ENCODE data around the gene B9D1.

The B9D1 gene

DNA sequence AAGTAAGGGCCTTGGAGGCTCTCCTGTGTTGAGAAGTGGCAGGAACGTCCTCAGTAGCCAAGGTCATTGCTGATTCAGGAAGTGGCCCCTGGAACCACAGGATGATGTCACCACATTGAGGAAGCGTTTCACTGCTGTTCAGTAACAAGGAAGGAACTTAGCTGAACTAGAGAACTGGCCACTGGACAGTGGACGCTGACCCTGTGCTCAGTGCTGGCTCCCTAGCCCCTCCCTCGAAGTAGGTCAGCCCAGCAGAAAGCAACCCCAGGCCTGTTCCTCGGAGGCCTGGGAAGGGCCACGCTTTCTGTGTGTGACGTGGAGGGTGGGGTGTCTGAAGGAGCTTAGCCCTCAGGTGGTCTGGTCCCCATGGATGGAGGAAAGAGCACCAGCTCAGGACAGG, 58.3 kb downstream of the B9D1 start:
- H3K4me1 ChIP-seq (ENCODE audit: control insufficient read depth, insufficient read depth, low read length), result peaks cover 10% of the 10 kb centered on the region
- H3K36me3 ChIP-seq (ENCODE audit: control insufficient read depth, insufficient read depth, low read length), result no peaks in the 10 kb centered on the region
- no peaks in the 10 kb centered on the region for H3K9me3 ChIP-seq (ENCODE audit: control insufficient read depth, low read length)
- no peak overlapping the region for H3K27ac ChIP-seq (ENCODE audit: insufficient read depth, low read depth, low read length, poor library complexity, severe bottlenecking)
- no peak overlapping the region for H3K4me3 ChIP-seq (ENCODE audit: insufficient read depth, low read depth, low read length)
- no peaks in the 10 kb centered on the region for H3K27me3 ChIP-seq (ENCODE audit: control insufficient read depth, insufficient read depth, low read length, poor library complexity, severe bottlenecking)
- 94 to 95% methylated on average over 7 of the region's 7 CpGs for WGBS, 2 experiments

DNA sequence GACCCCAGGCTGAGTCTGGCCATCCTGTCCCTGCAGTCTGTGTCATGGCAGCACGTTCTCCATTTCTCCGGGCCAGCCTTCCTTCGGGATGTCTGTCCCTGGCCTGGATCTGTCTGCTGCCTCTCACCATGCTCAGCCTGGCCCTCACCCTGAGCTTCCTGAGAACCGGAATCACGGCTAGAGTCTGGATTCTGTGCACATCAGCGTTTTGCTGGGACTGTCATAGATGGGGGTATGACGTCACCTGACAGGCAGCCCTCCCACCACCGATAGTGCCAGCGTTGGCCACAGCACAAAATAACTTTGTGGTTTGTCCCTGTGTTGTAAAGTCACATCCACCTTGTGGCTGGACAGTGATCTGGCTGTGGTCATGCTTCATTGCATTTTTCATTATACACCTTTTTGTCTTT, 59.2 kb downstream of the B9D1 start:
- Histone ChIP-seq H3K4me1 (ENCODE audit: control insufficient read depth, insufficient read depth, low read length) (peaks cover 18% of the 10 kb centered on the region), H3K27ac (ENCODE audit: insufficient read depth, low read depth, low read length, poor library complexity, severe bottlenecking) (no peak overlapping the region), H3K4me3 (ENCODE audit: insufficient read depth, low read depth, low read length) (no peak overlapping the region), H3K36me3 (ENCODE audit: control insufficient read depth, insufficient read depth, low read length) (no peaks in the 10 kb centered on the region), H3K9me3 (ENCODE audit: control insufficient read depth, low read length) (no peaks in the 10 kb centered on the region), H3K27me3 (ENCODE audit: control insufficient read depth, insufficient read depth, low read length, poor library complexity, severe bottlenecking) (no peaks in the 10 kb centered on the region)
- WGBS, 2 experiments, result 95 to 97% methylated on average over 9 of the region's 9 CpGs

DNA sequence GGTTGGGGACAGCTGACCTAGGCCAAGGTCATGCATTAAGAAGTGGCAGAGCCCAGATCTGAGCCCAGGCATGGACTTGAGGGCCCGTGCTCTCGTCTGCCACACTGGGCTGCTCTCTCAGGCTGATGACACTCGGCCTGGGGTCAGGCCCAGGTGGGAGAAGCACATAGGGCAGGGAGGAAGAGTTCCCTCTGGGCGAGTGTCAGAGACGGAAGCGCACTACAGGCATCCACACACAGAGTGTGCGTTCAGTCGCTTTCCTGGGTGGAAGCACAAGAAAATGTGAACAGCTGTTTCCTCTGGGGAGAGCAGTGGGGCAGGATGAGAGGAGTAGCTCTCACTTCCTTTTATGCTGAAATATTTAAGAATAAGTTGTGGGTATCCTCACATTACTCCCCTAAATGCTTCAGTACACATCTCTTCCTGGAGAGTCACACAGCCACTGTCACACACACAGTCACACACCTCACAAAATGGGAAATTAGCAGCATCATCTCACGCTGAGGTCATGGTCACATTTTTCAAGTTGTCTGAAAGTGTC, 59.7 kb downstream of the B9D1 start:
- Histone ChIP-seq H3K9me3 (ENCODE audit: control insufficient read depth, low read length) (no peaks in the 10 kb centered on the region), H3K4me3 (ENCODE audit: insufficient read depth, low read depth, low read length) (no peak overlapping the region), H3K27me3 (ENCODE audit: control insufficient read depth, insufficient read depth, low read length, poor library complexity, severe bottlenecking) (no peaks in the 10 kb centered on the region), H3K27ac (ENCODE audit: insufficient read depth, low read depth, low read length, poor library complexity, severe bottlenecking) (no peak overlapping the region), H3K36me3 (ENCODE audit: control insufficient read depth, insufficient read depth, low read length) (no peaks in the 10 kb centered on the region), H3K4me1 (ENCODE audit: control insufficient read depth, insufficient read depth, low read length) (peaks cover 19% of the 10 kb centered on the region)
- 95 to 96% methylated on average over 9 of the region's 9 CpGs for WGBS, 2 experiments

DNA sequence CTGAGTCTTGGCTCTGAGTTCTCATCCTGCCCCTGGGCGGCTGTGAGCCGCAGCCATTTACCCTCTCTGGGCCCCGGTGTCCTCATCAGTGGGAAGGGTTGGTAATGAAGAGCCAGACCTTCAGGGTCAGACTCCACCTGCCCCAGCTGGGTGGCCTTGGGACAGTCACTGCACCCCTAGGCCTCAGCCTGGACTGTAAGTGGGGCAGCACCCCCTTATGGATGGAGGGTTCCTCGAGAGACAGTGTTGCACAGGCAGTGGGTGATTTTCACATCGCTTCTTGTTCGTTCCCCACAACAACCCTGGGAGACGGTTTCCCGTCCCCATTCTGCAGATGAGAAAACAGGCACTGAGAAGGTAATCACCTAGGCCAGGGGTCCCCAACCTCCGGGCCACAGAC, 60.5 kb downstream of the B9D1 start:
- H3K27me3 ChIP-seq (ENCODE audit: control insufficient read depth, insufficient read depth, low read length, poor library complexity, severe bottlenecking), result no peaks in the 10 kb centered on the region

DNA sequence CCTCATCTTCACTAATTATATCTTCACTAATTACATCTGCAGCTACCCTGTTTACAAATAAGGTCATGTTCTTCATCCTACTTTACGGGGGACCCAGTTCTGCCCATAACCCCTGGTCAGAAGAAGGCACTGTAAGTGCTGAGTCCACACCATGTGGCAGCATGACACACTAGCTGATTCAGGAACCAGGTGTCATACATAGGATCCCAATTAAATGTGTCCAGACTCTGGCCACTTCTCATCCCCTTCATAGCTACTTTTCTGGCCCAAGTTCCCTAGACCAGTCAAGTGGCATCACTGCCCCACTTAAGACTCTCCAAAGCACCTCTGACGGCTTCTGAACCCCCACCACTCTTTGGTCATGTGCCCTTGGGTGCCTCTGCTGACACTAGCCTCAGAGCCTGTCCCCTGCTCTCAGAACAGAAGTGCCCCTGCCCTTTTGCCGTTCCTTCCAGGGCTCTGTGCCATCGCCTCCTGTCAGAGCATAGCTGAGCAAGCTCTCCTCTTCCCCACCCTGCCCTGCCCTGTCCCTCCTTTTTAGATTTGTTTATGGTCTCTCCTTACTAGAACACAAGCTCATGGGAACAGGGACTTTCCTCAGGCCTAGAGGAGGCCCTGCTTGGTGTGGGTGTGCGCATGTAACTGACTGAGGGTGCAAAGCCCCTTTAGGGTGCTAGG, 61.1 kb downstream of the B9D1 start:
- Histone ChIP-seq H3K4me1 (ENCODE audit: control insufficient read depth, insufficient read depth, low read length) (peaks cover 19% of the 10 kb centered on the region), H3K36me3 (ENCODE audit: control insufficient read depth, insufficient read depth, low read length) (no peaks in the 10 kb centered on the region), H3K4me3 (ENCODE audit: insufficient read depth, low read depth, low read length) (no peak overlapping the region), H3K9me3 (ENCODE audit: control insufficient read depth, low read length) (no peaks in the 10 kb centered on the region), H3K27me3 (ENCODE audit: control insufficient read depth, insufficient read depth, low read length, poor library complexity, severe bottlenecking) (no peaks in the 10 kb centered on the region), H3K27ac (ENCODE audit: insufficient read depth, low read depth, low read length, poor library complexity, severe bottlenecking) (no peak overlapping the region)
- 92 to 94% methylated on average over 5 of the region's 5 CpGs for whole genome bisulfite sequencing, 2 experiments

More for the DNA sequence above, 60.5 kb downstream of the B9D1 start:
- WGBS, 2 experiments, result 94 to 95% methylated on average over 9 of the region's 9 CpGs
- Histone ChIP-seq H3K27ac (ENCODE audit: insufficient read depth, low read depth, low read length, poor library complexity, severe bottlenecking) (no peak overlapping the region), H3K4me3 (ENCODE audit: insufficient read depth, low read depth, low read length) (no peak overlapping the region), H3K9me3 (ENCODE audit: control insufficient read depth, low read length) (no peaks in the 10 kb centered on the region), H3K36me3 (ENCODE audit: control insufficient read depth, insufficient read depth, low read length) (no peaks in the 10 kb centered on the region), H3K4me1 (ENCODE audit: control insufficient read depth, insufficient read depth, low read length) (peaks cover 19% of the 10 kb centered on the region)

DNA sequence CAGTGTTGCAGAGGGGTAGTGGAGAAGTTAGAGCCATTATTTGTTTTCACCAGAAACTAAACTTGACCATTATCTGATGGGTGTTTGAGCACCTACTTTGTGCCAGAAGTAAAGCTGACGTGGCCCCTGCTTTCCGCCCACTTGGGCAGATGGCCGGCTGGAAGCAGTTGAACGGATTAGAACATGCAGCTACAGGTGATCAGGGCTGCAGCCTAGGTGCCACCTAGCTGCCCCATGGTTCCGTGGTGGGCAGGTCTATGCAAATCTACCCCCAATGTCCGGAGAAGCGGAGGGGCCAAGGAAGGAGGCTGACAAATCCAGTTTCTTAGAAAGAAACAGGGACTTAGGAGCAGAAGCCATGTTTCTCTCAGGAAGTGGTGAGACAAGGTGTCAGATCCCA, 62.7 kb downstream of the B9D1 start:
- 90 to 91% methylated on average over 7 of the region's 7 CpGs for WGBS, 2 experiments
- H3K27me3 ChIP-seq (ENCODE audit: control insufficient read depth, insufficient read depth, low read length, poor library complexity, severe bottlenecking), result no peaks in the 10 kb centered on the region
- no peaks in the 10 kb centered on the region for H3K9me3 ChIP-seq (ENCODE audit: control insufficient read depth, low read length)
- no peaks in the 10 kb centered on the region for H3K36me3 ChIP-seq (ENCODE audit: control insufficient read depth, insufficient read depth, low read length)
- no peak overlapping the region for H3K27ac ChIP-seq (ENCODE audit: insufficient read depth, low read depth, low read length, poor library complexity, severe bottlenecking)
- peaks cover 19% of the 10 kb centered on the region for H3K4me1 ChIP-seq (ENCODE audit: control insufficient read depth, insufficient read depth, low read length)
- no peak overlapping the region for H3K4me3 ChIP-seq (ENCODE audit: insufficient read depth, low read depth, low read length)

DNA sequence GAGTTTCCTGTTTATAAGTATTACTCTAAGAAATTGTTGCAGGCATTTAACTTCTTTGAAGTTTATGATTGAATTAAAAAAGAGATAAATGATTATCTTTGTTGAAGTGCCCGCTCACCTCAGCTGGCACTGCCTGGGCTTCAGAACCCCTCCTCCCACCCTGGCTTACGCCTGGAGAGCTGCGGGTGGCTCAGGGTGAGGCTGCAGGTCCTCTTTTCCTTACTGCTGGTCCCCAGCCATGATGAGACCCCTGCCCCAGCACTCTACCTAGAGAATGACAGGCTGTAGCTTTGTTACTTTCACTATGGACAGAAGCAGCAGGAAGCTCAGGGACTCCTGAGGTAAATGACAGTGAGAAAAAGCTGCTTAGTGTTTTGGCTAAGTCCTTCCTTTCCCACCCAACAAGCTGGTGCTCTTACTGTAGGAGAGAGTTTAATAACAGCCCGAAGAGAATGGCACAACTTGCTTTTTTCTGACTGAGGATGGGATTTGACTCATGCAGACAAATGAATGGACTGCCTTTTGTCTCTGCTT, 63.2 kb downstream of the B9D1 start:
- H3K9me3 ChIP-seq (ENCODE audit: control insufficient read depth, low read length), result no peaks in the 10 kb centered on the region
- no peak overlapping the region for H3K27ac ChIP-seq (ENCODE audit: insufficient read depth, low read depth, low read length, poor library complexity, severe bottlenecking)
- no peaks in the 10 kb centered on the region for H3K27me3 ChIP-seq (ENCODE audit: control insufficient read depth, insufficient read depth, low read length, poor library complexity, severe bottlenecking)
- peaks cover 19% of the 10 kb centered on the region for H3K4me1 ChIP-seq (ENCODE audit: control insufficient read depth, insufficient read depth, low read length)
- WGBS, 2 experiments, result 77% methylated on average over 4 of the region's 4 CpGs
- no peaks in the 10 kb centered on the region for H3K36me3 ChIP-seq (ENCODE audit: control insufficient read depth, insufficient read depth, low read length)
- no peak overlapping the region for H3K4me3 ChIP-seq (ENCODE audit: insufficient read depth, low read depth, low read length)

DNA sequence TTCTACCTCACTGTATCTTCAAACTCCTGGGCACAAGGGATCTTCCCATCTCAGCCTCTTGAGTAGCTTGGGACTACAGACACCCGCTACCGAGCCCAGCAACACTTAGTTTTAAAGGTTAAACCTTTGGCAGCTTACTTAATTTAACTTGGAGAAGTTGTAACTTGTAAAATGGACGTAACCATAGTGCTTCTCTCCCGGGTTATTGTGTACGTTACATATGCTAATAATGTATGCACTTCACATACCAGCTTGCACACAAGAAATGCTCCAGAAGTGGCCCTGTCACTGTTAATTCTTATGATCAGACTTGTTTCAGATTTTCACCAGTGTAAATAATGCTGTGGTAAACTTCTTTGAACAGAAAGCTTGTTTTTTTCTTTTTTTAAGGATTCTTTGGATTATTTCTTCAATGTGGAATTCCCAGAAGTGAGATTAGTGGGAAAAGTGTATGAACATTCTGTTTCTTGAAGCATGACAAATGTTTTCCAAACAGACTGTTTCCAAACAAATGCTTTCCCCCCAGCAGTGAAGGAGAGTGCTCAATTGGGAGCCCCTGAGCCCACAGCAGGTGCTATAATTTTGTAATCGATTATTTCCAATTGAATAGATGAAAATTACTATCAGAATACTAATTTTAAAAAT, 63.8 kb downstream of the B9D1 start:
- no peaks in the 10 kb centered on the region for H3K36me3 ChIP-seq (ENCODE audit: control insufficient read depth, insufficient read depth, low read length)
- 86 to 91% methylated on average over 4 to 5 of the region's 6 CpGs for WGBS, 2 experiments
- H3K9me3 ChIP-seq (ENCODE audit: control insufficient read depth, low read length), result no peaks in the 10 kb centered on the region
- peaks cover 19% of the 10 kb centered on the region for H3K4me1 ChIP-seq (ENCODE audit: control insufficient read depth, insufficient read depth, low read length)
- no peak overlapping the region for H3K27ac ChIP-seq (ENCODE audit: insufficient read depth, low read depth, low read length, poor library complexity, severe bottlenecking)
- no peaks in the 10 kb centered on the region for H3K27me3 ChIP-seq (ENCODE audit: control insufficient read depth, insufficient read depth, low read length, poor library complexity, severe bottlenecking)
- no peak overlapping the region for H3K4me3 ChIP-seq (ENCODE audit: insufficient read depth, low read depth, low read length)

DNA sequence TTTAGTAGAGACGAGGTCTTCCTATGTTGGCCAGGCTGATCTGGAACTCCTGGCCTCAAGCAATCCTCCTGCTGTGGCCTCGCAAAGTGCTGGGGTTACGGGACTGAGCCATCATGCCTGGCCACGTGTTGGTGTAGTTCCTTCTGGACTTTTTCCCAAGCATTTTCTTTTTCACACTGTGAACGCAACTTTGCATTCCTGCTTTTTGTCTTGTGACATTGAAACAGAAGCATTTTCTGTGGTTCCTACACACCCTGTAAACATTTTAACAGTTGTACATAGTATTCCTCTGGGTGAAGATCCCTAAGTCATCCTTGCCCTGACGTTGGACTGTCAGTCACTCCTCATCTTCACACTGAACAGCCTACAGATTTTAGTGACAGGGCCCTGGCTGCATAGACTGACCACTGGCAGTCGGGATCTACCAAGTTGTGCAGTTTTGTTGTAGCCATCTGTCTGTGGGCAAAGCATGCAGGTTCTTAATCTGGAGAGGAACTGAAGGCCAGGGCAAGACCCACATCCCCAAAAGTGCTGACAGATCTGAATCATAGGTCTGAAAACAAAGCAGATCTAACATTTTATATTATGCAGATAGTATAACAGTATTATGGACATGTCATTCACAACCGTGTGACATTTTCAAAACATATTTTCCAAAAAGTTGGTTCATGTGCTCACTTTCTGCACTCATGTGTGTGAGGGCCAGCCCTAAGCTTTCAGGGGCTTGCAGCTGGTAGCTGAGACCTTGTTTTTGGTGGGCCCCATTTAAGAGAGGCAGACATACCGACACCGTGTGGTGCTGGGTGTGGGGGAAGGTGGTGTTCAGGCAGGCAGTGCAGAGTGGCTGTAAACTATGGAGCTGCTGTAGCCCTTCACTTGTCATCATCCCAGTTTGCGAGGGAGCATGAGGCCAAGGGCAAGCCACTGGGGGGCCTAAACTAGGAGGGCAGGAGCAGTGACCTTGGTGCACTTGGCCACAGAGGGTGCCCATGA, 65.4 kb downstream of the B9D1 start:
- Histone ChIP-seq H3K27ac (ENCODE audit: insufficient read depth, low read depth, low read length, poor library complexity, severe bottlenecking) (no peak overlapping the region), H3K4me3 (ENCODE audit: insufficient read depth, low read depth, low read length) (no peak overlapping the region), H3K27me3 (ENCODE audit: control insufficient read depth, insufficient read depth, low read length, poor library complexity, severe bottlenecking) (no peaks in the 10 kb centered on the region), H3K36me3 (ENCODE audit: control insufficient read depth, insufficient read depth, low read length) (no peaks in the 10 kb centered on the region), H3K9me3 (ENCODE audit: control insufficient read depth, low read length) (no peaks in the 10 kb centered on the region), H3K4me1 (ENCODE audit: control insufficient read depth, insufficient read depth, low read length) (peaks cover 22% of the 10 kb centered on the region)
- 94% methylated on average over 11 of the region's 11 CpGs for WGBS, 2 experiments
